IMR-90 (cell line): ENCODE measurements around the gene FNDC4. TPM values are rescaled to one million over a fixed set of nuclear protein-coding genes. Genes with fewer than 3 reads are reported as not detected.

Experiments
- ATAC-seq: fragments of 200-7000 bp; cut with Tn5 transposase; 2 replicates; pipeline ENCODE4 v1.9.1; 2020; ENCODE audit warnings: low read depth, mild to moderate bottlenecking, moderate library complexity
- BruUV-seq: library from RNA; stranded (reverse); fragments of 400-500 nt; replicated peaks from 2 replicates; lab custom pipeline; 2021; lab: Mats Ljungman, UMichigan
- CTCF ChIA-PET: fragments of 300-600 bp; formaldehyde crosslinking; extraction: SDS; loops from one replicate; lab custom pipeline; 2021; ENCODE audit warnings: antibody characterized with exemption; lab: Yijun Ruan, JAX
- POLR2A ChIA-PET: fragments of 300-600 bp; sonication (Branson Sonifier 250); formaldehyde crosslinking; loops from one replicate; lab custom pipeline; 2022; ENCODE audit warnings: antibody characterized with exemption; ENCODE audit not compliant: unreplicated experiment; lab: Charles Lee
- DNase-seq: peaks from one replicate; pipeline ENCODE4 v3.0.0; 2013
- H2AFZ ChIP-seq: replicated peaks from 2 replicates; pipeline ENCODE3; 2013; ENCODE audit warnings: low read length, mild to moderate bottlenecking; ENCODE audit not compliant: poor library complexity
- H2AK5ac ChIP-seq: 2 replicates; pipeline ENCODE4 v1.6.1; 2013; ENCODE audit warnings: low read depth, low read length, inconsistent platforms
- H2AK9ac ChIP-seq: replicated peaks from 2 replicates; pipeline ENCODE3; 2013; ENCODE audit warnings: mild to moderate bottlenecking, low read depth, low read length, moderate library complexity; ENCODE audit not compliant: poor library complexity
- H2BK120ac ChIP-seq: 2 replicates; pipeline ENCODE4 v1.6.1; 2013; ENCODE audit warnings: low read depth, low read length, inconsistent platforms
- H2BK15ac ChIP-seq: 3 replicates; pipeline ENCODE4 v1.6.1; 2013; ENCODE audit warnings: low read depth, low read length, inconsistent platforms
- H2BK20ac ChIP-seq: 2 replicates; pipeline ENCODE4 v1.6.1; 2013; ENCODE audit warnings: low read depth, mild to moderate bottlenecking, inconsistent platforms, low read length, moderate library complexity
- H2BK5ac ChIP-seq: 2 replicates; pipeline ENCODE4 v1.6.1; 2013; ENCODE audit warnings: mild to moderate bottlenecking, low read depth, low read length, inconsistent platforms; ENCODE audit not compliant: poor library complexity, severe bottlenecking
- H3K14ac ChIP-seq: replicated peaks from 2 replicates; pipeline ENCODE4 v1.6.1; 2013; ENCODE audit warnings: low read depth, low read length, inconsistent platforms
- H3K18ac ChIP-seq: 2 replicates; pipeline ENCODE4 v1.6.1; 2013; ENCODE audit warnings: low read depth, low read length, control low read depth
- H3K23ac ChIP-seq: 2 replicates; pipeline ENCODE4 v1.6.1; 2013; ENCODE audit warnings: low read depth, low read length, inconsistent platforms
- H3K27ac ChIP-seq: 2 replicates; pipeline ENCODE4 v1.5.1; 2013; ENCODE audit warnings: mild to moderate bottlenecking, control low read depth, low read length; ENCODE audit not compliant: insufficient read depth
- H3K27me3 ChIP-seq: 2 replicates; pipeline ENCODE4 v1.6.1; 2013; ENCODE audit warnings: low read length; ENCODE audit not compliant: control insufficient read depth, insufficient read depth
- H3K36me3 ChIP-seq: 2 replicates; pipeline ENCODE4 v1.6.1; 2013; ENCODE audit warnings: low read length, mixed read lengths; ENCODE audit not compliant: control insufficient read depth, insufficient read depth
- H3K4ac ChIP-seq: 2 replicates; pipeline ENCODE4 v1.6.1; 2013; ENCODE audit warnings: low read depth, low read length, inconsistent platforms
- H3K4me1 ChIP-seq: 2 replicates; pipeline ENCODE4 v1.6.1; 2013; ENCODE audit warnings: low read length, mixed read lengths; ENCODE audit not compliant: control insufficient read depth, insufficient read depth
- H3K4me2 ChIP-seq: 2 replicates; pipeline ENCODE4 v1.6.1; 2013; ENCODE audit warnings: low read depth, mild to moderate bottlenecking, control low read depth, low read length, moderate library complexity
- H3K4me3 ChIP-seq: 2 replicates; pipeline ENCODE4 v1.5.1; 2013; ENCODE audit warnings: low read depth, mild to moderate bottlenecking, control low read depth, low read length, moderate library complexity; ENCODE audit not compliant: insufficient read depth
- H3K56ac ChIP-seq: 2 replicates; pipeline ENCODE4 v1.6.1; 2013; ENCODE audit warnings: low read length, inconsistent platforms; ENCODE audit not compliant: insufficient read depth; ENCODE audit errors: extremely low read depth
- H3K79me1 ChIP-seq, 2 experiments: 2 replicates each; pipeline ENCODE4 v1.6.1; 2013; ENCODE audit warnings: low read length in 2 of 2, inconsistent platforms in 1 of 2, low read depth in 1 of 2
- H3K9ac ChIP-seq: 2 replicates; pipeline ENCODE4 v1.6.1; 2013; ENCODE audit warnings: low read depth, low read length, control low read depth
- H3K9me1 ChIP-seq: 2 replicates; pipeline ENCODE4 v1.6.1; 2013; ENCODE audit warnings: low read length, inconsistent platforms; ENCODE audit not compliant: insufficient read depth
- H3K9me3 ChIP-seq: 2 replicates; pipeline ENCODE4 v1.6.1; 2013; ENCODE audit warnings: low read length; ENCODE audit not compliant: control insufficient read depth, insufficient read depth
- H4K20me1 ChIP-seq: 2 replicates; pipeline ENCODE4 v1.6.1; 2013; ENCODE audit warnings: low read length, inconsistent platforms; ENCODE audit not compliant: insufficient read depth
- H4K5ac ChIP-seq: 2 replicates; pipeline ENCODE4 v1.6.1; 2013; ENCODE audit warnings: mild to moderate bottlenecking, low read depth, low read length, control low read depth
- H4K8ac ChIP-seq, 2 experiments: 2 replicates each; pipeline ENCODE4 v1.6.1; 2013; ENCODE audit warnings: low read depth in 2 of 2, low read length in 2 of 2, control low read depth in 1 of 2, inconsistent platforms in 1 of 2
- H4K91ac ChIP-seq: 2 replicates; pipeline ENCODE4 v1.6.1; 2013; ENCODE audit warnings: low read depth, low read length, inconsistent platforms; ENCODE audit not compliant: insufficient read depth
- BHLHE40 ChIP-seq: fragments of 150-350 bp; IDR thresholded peaks from 2 replicates; pipeline ENCODE4 v1.6.1; 2016; ENCODE audit warnings: mild to moderate bottlenecking, low read depth, low read length
- CEBPB ChIP-seq: IDR thresholded peaks from 2 replicates; pipeline ENCODE4 v1.6.1; 2012; ENCODE audit warnings: low read depth, low read length, improper control_type of control experiment
- CHD1 ChIP-seq: IDR thresholded peaks from 2 replicates; pipeline ENCODE4 v1.6.1; 2012; ENCODE audit warnings: low read depth, low read length, improper control_type of control experiment
- CTCF ChIP-seq: conservative IDR thresholded peaks from 2 replicates; pipeline ENCODE4 v1.5.1; 2012; ENCODE audit warnings: mild to moderate bottlenecking, low read depth, low read length, improper control_type of control experiment
- FOS ChIP-seq: fragments of 150-350 bp; IDR thresholded peaks from 2 replicates; pipeline ENCODE4 v1.6.1; 2016; ENCODE audit warnings: low read depth, low read length
- MAFK ChIP-seq: IDR thresholded peaks from 2 replicates; pipeline ENCODE4 v1.6.1; 2012; ENCODE audit warnings: low read depth, low read length, improper control_type of control experiment
- MAZ ChIP-seq: IDR thresholded peaks from 2 replicates; pipeline ENCODE4 v1.6.1; 2012; ENCODE audit warnings: low read depth, mild to moderate bottlenecking, low read length, improper control_type of control experiment, moderate library complexity, borderline replicate concordance
- MXI1 ChIP-seq: IDR thresholded peaks from 2 replicates; pipeline ENCODE4 v1.6.1; 2012; ENCODE audit warnings: low read depth, mild to moderate bottlenecking, low read length, moderate library complexity, borderline replicate concordance
- NFE2L2 ChIP-seq: fragments of 150-350 bp; IDR thresholded peaks from 2 replicates; pipeline ENCODE4 v1.6.1; 2016; ENCODE audit warnings: low read depth, mild to moderate bottlenecking, low read length
- POLR2A ChIP-seq: IDR thresholded peaks from 2 replicates; pipeline ENCODE4 v1.6.1; 2012; ENCODE audit warnings: mild to moderate bottlenecking, low read depth, low read length
- RAD21 ChIP-seq: IDR thresholded peaks from 2 replicates; pipeline ENCODE4 v1.6.1; 2012; ENCODE audit warnings: low read length, improper control_type of control experiment
- RCOR1 ChIP-seq: IDR thresholded peaks from 2 replicates; pipeline ENCODE4 v1.6.1; 2012; ENCODE audit warnings: mild to moderate bottlenecking, low read length, improper control_type of control experiment; ENCODE audit not compliant: insufficient replicate concordance
- RFX5 ChIP-seq: IDR thresholded peaks from 2 replicates; pipeline ENCODE4 v1.8.0; 2012; ENCODE audit warnings: low read depth, mild to moderate bottlenecking, low read length, moderate library complexity
- SMC3 ChIP-seq: fragments of 150-350 bp; IDR thresholded peaks from 2 replicates; pipeline ENCODE4 v1.6.1; 2016; ENCODE audit warnings: low read depth, mild to moderate bottlenecking, antibody characterized with exemption, low read length, moderate library complexity
- WGBS, 2 experiments: methylation state at CpG; one replicate each; pipeline versions ENCODE4 v1.1.5 to v1.1.7; 2013; ENCODE audit warnings: missing lambda C conversion rate in 2 of 2; ENCODE audit not compliant: insufficient read length in 1 of 2; ENCODE audit errors: extremely low coverage in 2 of 2; 5-methylcytosine and 5-hydroxymethylcytosine counted together
- dilution Hi-C: fragments of 300-500 bp; cut with HindIII; formaldehyde crosslinking; loops from one replicate; pipeline ENCODE4 v1.14.3; 2018; ENCODE audit warnings: low sequenced_read_pairs; ENCODE audit not compliant: unreplicated experiment
- in situ Hi-C: fragments of 300-500 bp; cut with MboI; formaldehyde crosslinking; loops from 3 replicates; pipeline ENCODE4 v1.14.3; 2019; ENCODE audit warnings: low sequenced_read_pairs, inconsistent platforms, mixed read lengths
- intact Hi-C: fragments of 100-400 bp; cut with micrococcal nuclease; formaldehyde crosslinking; loops from 2 replicates; pipeline ENCODE4 v1.10.0; 2022
- polyA plus RNA-seq, 3 experiments: library from polyadenylated mRNA; depleted of rRNA; stranded (reverse); fragments of >200 nt; gene quantifications; 2 replicates each; pipeline ENCODE4 v1.2.3, GENCODE V29; 2012; ENCODE audit warnings: low replicate concordance in 1 of 3
- total RNA-seq: library from RNA; depleted of rRNA; stranded (reverse); fragments of >200 nt; gene quantifications from 2 replicates; pipeline ENCODE4 v1.2.3, GENCODE V29; 2012

FNDC4 gene
- total and polyA plus RNA-seq, 2 of the 4 experiments (the other 2 are of a cell fraction) = 7.3 to 11.1 TPM

- no peak overlapping the region for H3K4me2 ChIP-seq
- ATAC-seq (no peak), DNase-seq (no peak)
- H2BK15ac ChIP-seq = no peak overlapping the region
- no peak overlapping the region for H2AK9ac ChIP-seq
- no TSS peak for BruUV-seq
- no peak overlapping the region for H2BK20ac ChIP-seq
- no CpG with 5 or more reads among the region's 4 CpGs for WGBS, 2 experiments
- no peak for TF ChIP-seq RAD21
- no peak for TF ChIP-seq MAZ
- no peak for TF ChIP-seq CHD1
- TF ChIP-seq FOS = no peak
- TF ChIP-seq BHLHE40 = no peak
- no peak for TF ChIP-seq RCOR1
- no peak for TF ChIP-seq MXI1
- TF ChIP-seq CTCF = no peak
- TF ChIP-seq CEBPB = no peak
- TF ChIP-seq MAFK = no peak
- no peak for TF ChIP-seq RFX5
- no peak for TF ChIP-seq NFE2L2
- no peak for TF ChIP-seq SMC3
- no peak for TF ChIP-seq POLR2A
- no peak overlapping the region for H3K18ac ChIP-seq
- no peaks in the 10 kb centered on the region for H3K4me1 ChIP-seq
- H3K27me3 ChIP-seq = peaks cover 22% of the 10 kb centered on the region
- 0 out of 2 replicates have a peak, but pooled peaks cover 2% of the 10 kb centered on the region for H3K9me3 ChIP-seq
- H4K5ac ChIP-seq = no peak overlapping the region
- H3K56ac ChIP-seq = no peak overlapping the region
- intact Hi-C loops (no loop called here), in situ Hi-C loops (no loop called here), dilution Hi-C loops (no loop called here)
- H3K9me1 ChIP-seq = no peaks in the 10 kb centered on the region
- no peak overlapping the region for H3K4ac ChIP-seq
- CTCF ChIA-PET = no interaction called here
- no peak overlapping the region for H3K27ac ChIP-seq
- no peak overlapping the region for H2BK120ac ChIP-seq
- H4K20me1 ChIP-seq = no peaks in the 10 kb centered on the region
- H2AK5ac ChIP-seq = no peak overlapping the region
- no peaks in the 10 kb centered on the region for H3K79me1 ChIP-seq
- no peak overlapping the region for H3K9ac ChIP-seq
- H3K14ac ChIP-seq = no peak overlapping the region
- POLR2A ChIA-PET = no interaction called here
- H2AFZ ChIP-seq = no peak overlapping the region
- no peak overlapping the region for H4K8ac ChIP-seq
- H2BK5ac ChIP-seq = no peak overlapping the region
- H3K23ac ChIP-seq = no peak overlapping the region
- no peak overlapping the region for H3K4me3 ChIP-seq
- H3K36me3 ChIP-seq = no peaks in the 10 kb centered on the region
- H4K91ac ChIP-seq = no peak overlapping the region
Observed at GRCh38 chr2:27518782-27519113, 23.7 kb upstream of the FNDC4 start.
